Frontal cortex (tissue), 4 donors: ENCODE measurements around the gene KCNK1. TPM values are rescaled to one million over a fixed set of nuclear protein-coding genes. Genes with fewer than 3 reads are reported as not detected.
"Not testable (repeated sequence)": the region's sequence is repeated elsewhere in the genome, so short reads cannot be mapped to it uniquely, and the experiment has no call there.

ENCODE experiments used
- DNase-seq, 2 donors: peaks; one replicate each; pipeline ENCODE4 v3.0.0; 2012; ENCODE audit warnings: low spot score in 2 of 2
- FAIRE-seq: peaks from 2 replicates; lab custom pipeline; 2012; peaks lifted over from hg19 to GRCh38; lab: Jason Lieb, UNC
- total RNA-seq: library from RNA; depleted of rRNA; stranded (reverse); fragments of >200 nt; gene quantifications from one replicate; pipeline ENCODE4 v1.2.3, GENCODE V29; 2014
- donor health status: control.
- donor health status: control.
- donor health status: control.

Gene KCNK1
- total RNA-seq, 1 donor from 2014 or later: 4.9 TPM

DNA sequence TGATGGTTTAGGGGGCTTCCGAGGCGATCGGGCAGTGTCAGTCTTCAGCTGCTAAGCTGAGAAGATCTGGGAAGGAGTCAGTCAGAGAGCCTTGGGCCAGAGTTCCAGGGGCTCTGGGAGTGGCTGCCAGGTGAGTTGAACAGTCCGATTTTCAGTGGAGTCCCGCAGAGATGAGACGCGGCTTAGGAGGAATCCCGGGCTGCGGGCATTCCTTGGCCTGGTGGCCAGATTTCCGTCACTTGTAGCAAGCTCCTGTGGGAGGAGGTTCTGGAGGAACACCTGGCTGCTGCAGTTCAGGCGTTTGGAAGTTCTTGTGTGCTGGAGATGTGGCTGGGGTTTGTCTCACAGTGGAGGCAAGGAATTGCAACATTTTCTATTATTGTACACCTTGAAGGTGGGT lies 72.7 kb downstream of the KCNK1 start:
- not testable (repeated sequence) for FAIRE-seq

DNA sequence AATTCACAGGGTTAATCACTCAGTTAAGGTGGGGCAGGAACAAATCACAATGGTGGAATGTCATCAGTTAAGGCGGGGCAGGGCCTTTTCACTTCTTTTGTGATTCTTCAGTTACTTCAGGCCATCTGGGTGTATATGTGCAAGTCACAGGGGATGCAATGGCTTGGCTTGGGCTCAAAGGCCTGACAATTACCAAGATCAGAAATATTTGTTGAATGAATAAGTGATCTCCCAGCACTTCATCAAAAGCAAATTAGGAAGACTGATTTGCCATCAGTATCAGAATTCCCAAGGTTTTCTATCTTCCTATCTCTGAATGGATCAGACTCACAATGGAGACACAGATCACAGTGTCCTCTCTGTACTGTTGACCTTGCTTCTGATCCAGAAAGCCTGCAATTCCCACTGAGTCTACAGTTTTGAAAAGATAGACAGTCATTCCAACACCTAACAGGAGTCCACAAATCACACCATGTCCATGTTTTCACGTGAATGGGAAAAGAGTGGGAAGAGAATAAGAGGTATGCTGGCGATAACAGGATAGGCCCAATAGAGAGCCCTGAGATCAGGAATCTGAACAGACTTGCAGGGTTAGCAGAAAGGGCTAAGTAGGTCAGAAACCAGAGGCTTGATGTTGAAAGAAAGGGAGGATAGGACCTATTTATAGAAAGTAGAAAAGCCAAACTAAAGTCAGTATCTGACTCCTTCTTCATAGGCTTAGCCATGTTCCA lies 75.3 kb downstream of the KCNK1 start:
- DNase-seq (no peak), FAIRE-seq (no peak)

More for the DNA sequence above, 72.7 kb downstream of the KCNK1 start:
- DNase-seq: not testable (repeated sequence)

DNA sequence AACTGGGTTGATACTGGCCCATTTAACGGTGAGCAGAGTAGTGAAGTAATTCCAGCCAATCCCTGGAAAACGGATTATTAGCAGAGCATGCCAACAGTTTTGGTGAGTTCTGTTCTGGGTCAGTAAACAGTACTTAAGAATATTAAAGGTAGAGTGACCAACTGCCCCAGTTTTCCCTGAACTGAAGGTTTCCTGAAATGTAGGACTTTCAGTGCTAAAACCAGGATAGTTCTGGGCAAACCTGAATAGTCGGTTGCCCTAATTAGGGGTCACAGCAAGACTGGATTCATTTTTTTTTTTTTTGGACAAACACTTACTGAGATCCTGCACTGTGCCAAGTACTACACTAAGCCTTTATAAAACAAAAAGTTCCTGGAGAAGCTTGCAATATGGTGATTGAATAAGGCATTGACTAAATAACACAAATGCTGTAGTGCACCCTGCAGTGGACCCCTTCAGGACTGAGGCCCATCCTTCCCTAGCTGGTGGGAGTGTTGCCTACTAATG lies 75.9 kb downstream of the KCNK1 start:
- no peak for DNase-seq
- FAIRE-seq: no peak

DNA sequence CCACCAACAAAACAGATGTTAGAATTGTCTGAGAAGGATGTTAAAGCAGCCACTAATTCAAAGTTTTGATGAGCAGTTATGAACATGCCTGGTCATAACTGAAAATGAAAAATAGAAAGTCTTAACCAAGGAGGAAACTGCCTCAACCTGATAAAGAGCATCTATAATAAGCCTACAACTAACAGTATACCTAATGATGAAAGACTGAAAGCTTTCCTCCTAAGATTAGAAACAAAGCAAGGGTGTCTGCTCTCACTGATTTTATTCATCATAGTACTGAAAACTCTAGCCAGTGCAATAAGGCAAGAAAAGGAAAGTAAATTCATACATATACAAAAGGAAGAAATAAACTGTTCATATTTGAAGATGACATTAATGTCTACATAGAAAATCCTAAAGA lies 82.0 kb downstream of the KCNK1 start:
- FAIRE-seq: no peak

DNA sequence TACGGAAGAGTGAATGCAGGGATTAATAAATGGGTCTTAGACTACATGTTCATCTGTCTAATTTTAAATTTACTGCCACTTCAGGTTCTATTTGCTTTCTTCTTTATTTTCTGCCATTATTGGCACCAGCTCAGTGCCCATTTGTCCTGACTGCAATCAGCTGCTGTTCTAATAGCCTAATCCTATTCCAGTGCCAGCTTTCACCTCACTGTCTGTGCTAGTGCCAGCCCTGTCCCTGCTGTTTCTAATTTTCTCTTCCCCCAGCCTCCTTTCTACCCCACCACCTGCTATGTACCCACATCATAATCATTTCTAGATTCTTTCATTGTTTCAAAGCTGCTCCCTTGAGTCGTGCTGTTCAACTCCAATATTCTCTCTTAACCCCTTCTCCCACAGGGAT lies 86.4 kb downstream of the KCNK1 start:
- FAIRE-seq (no peak), DNase-seq (no peak)

More for the DNA sequence above, 82.0 kb downstream of the KCNK1 start:
- DNase-seq: no peak

DNA sequence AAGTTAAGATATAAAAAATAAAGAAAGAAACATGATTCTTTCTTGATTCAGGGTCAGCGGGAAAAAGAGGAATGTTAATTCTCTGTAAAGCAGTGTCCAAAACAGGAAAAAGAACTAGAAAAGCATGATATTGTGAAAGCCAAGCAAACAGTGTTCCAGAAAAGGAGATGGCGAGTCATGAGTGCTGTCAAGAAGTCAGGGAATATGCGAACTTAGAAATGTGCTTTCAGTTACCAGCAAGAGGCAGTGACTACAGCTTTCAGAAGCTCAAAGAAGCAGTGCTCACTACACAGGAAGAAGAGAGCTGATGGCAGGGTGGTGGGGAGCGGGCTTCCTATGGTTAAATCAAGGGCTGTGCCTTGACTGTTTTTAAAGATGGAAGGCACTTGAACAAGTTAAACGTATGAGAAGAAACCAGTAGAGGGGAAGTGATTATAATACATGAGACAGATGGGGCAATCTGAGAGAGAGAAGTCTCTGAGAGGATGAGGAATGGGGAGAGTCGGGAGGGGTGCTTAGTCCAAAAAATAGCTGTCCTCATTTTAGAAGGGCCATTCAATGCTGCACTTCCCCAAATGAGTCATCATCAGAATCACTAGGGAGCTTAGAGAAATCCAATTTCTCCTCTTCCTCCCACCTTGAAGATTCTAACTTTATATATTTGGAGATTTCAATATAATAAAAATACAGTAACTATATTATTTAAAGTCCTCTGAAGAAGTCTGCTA lies 90.4 kb downstream of the KCNK1 start:
- DNase-seq (no peak), FAIRE-seq (no peak)

DNA sequence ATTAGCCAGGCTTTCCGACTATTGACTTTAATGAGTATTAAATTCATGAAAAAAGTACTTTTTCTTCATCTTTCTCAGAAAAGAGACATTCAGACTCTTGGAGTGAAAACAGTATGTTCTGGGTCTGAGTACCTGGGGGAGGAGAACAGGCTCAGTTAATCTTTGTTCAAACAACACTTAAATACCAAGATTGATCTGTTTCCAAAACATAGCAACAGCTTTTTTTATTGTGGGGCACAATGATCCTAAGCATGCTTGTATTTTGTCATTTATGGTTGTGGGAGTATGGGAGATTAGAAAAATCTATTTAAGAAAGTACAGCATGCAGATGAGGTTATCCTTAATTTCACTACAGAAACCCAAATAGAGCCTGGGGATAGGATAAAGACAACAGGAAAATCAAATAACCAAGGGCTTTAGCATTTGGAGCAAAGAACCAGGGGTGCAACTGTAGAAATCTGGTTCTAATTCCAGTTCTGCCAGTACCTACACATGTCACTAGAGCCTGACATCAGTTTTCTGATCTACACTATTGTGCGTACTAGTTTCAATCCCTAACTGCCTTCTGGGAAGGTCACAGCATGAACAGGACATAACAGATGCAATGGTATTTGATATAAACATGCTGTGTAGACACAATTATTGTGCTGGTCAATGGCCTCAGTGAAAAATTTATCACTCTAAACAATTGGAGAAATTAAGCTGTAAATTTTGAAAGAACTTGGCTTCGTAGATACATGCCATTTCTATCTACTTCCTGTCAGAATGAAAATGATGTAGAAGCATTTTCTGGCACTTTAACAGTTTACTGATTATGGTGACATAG lies 91.2 kb downstream of the KCNK1 start:
- FAIRE-seq (no peak), DNase-seq (no peak)

DNA sequence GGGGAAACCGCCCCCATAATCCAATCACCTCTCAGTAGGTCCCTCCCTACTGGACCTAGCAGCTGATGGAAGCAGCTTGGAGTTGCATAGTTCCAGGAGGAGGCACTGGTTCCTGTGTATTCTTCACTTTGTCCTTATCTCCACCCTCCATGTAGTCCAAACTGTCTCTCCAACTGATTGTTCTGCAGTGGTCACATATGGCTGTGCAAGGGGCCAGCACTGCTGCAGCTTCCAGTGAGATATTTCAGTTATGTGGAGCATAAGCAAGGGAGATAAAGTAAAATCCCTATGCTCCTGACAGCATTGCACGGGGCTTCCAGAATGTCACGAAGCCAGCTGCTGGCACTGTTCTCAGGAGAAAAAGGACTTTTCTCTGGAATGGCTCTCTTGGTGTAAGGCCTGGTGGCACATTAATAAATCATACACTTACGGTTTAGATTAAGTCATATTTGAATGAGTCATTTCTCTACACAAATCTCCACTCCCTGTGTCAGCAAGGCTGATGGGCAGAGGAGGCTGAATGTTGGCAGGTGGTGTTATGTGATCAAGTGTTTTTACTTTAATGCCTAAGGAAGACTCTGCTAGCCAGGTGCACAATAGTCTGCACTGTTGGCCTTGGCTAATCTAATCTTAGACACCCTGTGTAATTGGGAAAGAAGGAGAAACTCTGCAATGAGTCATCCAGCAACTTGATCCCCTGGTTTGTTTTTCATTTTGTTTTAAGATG lies 93.4 kb downstream of the KCNK1 start:
- FAIRE-seq: no peak
- DNase-seq: no peak

DNA sequence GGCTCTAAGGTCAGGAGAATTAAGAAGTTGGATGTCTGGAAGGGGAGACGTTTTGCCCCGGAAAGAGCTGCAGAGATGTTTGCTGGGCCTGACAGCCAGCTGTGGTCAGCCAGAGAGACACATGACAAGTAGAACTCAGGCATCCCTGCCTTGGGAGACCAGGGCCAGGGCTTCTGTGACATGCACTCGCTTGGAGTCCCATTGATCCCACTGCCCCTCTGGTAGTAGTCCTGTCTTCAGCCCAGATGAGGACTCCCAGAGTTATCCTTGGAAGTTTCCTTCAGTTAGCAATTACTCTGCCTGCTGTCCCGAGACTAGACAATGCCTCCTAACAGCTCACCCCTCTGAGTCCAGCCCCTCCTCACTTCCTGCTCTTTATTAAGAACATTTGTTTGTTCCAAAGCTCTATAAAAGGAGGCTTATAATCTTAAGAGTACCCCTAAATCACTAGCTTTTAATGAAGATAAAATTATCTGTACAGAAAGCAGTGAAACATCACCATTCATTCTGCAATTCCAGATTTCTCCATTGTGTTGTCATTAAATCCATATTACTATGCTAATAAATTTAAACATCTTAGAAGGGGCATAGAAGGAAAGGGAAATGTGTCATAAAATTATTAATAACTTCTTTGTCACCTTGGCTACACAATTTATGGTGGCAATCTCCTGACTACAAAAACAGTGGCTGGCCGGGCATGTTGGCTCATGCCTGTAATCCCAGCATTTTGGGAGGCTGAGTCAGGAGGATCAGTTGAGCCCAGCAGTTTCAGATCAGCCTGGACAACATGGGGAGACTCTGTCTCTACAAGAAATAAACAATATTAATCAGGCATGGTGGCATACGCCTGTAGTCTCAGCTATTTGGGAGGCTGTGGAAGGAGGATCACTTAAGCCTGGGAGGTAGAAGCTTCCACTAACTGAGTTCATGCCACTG lies 94.2 kb downstream of the KCNK1 start:
- DNase-seq (no peak), FAIRE-seq (no peak)

DNA sequence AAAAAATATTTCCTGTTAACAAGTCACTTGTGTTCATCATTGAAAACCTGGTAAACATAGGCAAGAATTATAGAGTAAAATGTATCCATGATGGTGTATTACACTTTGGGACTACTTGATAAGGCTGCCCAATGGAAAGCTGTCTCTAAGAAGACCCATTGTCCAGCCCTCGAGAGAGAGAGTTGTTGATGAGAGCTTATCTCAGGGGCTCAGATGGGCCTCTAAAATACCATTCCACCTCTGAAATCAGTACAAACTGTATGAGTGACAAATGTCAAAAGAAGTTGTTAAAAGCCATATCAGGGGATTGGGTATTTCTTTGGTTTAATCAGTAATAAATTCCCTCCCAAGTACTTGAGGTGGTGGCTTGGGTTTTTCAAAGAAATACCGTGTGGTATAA lies 96.1 kb downstream of the KCNK1 start:
- no peak for DNase-seq
- FAIRE-seq: no peak

DNA sequence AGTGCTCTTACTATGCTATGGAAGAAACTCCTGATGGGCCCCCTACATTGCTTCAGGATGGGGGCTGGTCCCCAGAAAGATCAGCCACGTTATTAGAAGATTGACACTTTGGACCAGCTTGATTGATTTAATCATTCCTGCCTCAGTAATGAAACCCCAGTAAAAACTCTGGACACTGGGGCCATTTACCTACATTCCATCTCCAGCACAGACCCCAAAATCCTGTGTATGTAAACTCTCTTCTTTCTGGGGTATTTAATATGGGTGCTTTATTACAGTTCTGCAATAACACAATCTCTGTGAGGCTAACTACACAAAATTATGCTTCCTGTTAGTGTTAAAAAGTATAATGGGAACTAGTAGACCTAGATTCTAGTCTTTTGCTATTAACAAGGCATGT lies 96.6 kb downstream of the KCNK1 start:
- DNase-seq (no peak), FAIRE-seq (no peak)

DNA sequence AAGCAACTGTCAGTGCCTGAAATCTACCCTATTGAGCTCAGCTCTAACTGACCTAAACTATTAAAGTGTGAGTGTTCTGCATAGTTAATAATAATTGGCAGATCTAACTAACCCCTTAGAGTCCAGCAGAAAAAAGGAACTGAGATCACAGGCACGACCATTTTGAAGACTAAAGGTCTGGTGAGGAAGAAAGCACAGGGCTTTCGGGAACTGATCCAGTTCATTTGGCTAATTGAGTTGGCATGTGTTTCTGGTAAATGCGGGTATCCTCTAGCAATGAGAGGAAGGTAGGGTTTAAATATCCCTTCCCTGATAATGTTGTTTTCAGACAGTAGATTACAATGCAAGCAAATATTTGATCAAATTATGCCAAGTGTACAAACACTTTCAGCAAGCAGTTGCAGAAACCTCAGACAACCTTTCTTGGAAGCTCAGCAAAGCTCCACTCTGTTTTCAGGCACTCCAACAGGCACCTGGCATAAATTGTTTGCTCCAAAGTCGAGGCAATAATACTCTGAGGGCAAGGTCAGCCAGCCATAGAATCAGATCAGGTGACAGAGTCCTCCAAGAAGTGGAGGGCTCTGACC lies 100.8 kb downstream of the KCNK1 start:
- FAIRE-seq (no peak), DNase-seq (no peak)

DNA sequence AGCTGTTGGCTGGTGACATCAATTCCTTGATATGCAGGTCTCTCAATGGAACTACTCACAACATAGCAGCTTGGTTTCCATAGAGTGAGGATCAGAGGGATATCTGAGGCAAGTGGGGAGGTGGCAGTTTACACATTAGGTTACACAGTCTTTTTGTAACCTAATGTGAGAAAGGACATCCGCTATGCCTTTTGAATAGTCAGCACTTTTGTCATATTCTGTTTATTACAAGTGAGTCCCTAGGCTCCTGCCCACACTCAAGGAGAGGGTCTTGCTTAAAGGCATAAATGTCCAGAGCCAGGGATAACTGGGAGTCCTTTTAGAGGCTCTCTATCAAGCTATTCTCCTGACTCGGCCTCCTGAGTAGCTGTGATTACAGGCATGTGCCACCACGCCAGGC lies 104.2 kb downstream of the KCNK1 start:
- DNase-seq (no peak), FAIRE-seq (no peak)

DNA sequence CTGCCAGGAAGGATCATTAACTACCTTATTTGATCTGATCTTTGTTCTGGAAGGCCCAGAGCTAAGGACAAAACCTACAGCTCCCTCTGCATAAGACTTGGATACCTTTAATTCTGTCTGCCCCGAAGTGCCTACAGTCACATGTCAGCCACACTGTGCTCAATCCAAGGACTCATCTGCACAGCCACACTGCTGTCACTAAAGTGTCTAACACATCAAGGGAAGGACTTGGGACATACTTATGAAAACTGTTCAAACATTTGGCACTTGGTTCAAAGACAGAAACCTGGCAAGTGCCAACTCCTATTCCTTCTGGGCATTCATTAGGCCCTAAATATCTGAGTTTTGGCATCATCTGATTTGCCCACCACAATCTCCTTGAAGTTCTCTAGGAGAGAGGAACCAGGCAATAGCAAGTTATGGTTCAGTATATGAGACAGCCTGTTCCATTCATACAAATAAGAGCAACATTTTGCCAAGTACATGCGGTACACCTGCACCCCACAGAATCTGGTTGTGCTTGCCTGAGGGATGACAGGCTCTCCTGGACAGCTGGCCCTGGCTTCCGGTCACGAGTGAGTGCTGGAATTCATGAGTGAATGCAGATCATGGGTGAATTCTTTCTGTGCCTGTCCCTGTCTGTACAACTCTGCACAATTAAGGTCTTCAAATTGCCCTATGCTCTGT lies 105.9 kb downstream of the KCNK1 start:
- no peak for FAIRE-seq
- DNase-seq: no peak

DNA sequence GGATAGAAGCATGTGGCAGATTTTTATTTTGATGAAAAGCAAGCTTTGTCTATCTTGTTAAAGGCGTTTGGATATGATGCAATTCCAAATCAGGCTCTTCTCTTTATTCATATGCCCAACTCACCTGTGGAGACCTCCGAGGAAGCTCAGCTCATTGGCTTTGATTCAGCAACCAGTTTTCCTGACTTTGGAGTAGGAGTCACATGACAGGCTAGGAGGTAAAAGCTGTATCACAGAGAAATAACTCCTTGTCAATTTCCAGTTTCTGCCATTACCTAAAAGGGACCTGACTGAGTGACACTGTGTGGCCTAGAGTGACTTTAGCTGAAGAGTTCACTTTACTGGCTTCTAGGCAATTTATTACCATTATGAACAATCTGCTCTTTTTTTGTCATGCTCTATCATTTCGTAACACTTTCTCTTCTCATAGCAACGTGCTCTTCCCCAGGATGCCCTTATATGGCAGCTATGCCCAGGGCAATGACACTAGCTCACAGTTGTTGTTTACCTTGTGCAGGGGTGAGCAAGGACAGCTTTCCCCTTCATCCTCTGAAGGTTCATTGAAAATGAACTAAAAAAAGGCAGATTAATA lies 107.2 kb downstream of the KCNK1 start:
- DNase-seq (no peak), FAIRE-seq (no peak)
